Pancreas (tissue), 10 donors: ENCODE data around the gene ETHE1. TPM values are rescaled to one million over a fixed set of nuclear protein-coding genes. Genes with fewer than 3 reads are reported as not detected.

ENCODE experiments used
- ATAC-seq, 4 donors: fragments of 200-7000 bp; cut with Tn5 transposase; one replicate each; pipeline versions ENCODE4 v1.8.0 to v1.9.1; 2020; ENCODE audit warnings: mild to moderate bottlenecking in 4 of 4, moderate library complexity in 4 of 4
- DNase-seq, 6 donors: peaks; one replicate each; pipeline ENCODE4 v3.0.0-alpha.2; 2020
- FAIRE-seq: peaks from 2 replicates; lab custom pipeline; 2012; peaks lifted over from hg19 to GRCh38; lab: Jason Lieb, UNC
- H3K27ac ChIP-seq, 4 donors: fragments of 200-600 bp; sonication (generic); 1 replicate in 3 of 4; 2 replicates in 1 of 4; pipeline versions ENCODE4 v1.5.0 to v1.8.0; 2020
- H3K27me3 ChIP-seq, 4 donors: fragments of 200-600 bp; one replicate each; pipeline ENCODE4 v1.8.0; 2021
- H3K36me3 ChIP-seq, 3 donors: fragments of 200-600 bp; sonication (generic) in 1 of 3; one replicate each; pipeline versions ENCODE4 v1.5.0 to v1.8.0; 2020 to 2021
- H3K4me1 ChIP-seq, 3 donors: fragments of 200-600 bp; one replicate each; pipeline ENCODE4 v1.8.0; 2021
- H3K4me3 ChIP-seq, 4 donors: fragments of 200-600 bp; sonication (generic) in 2 of 4; one replicate each; pipeline versions ENCODE4 v1.5.0 to v1.8.0; 2020 to 2021
- H3K9me3 ChIP-seq, 4 donors: fragments of 200-600 bp; one replicate each; pipeline ENCODE4 v1.8.0; 2021
- WGBS, 2 donors: extraction: QIAGEN DNeasy Blood & Tissue Kit; methylation state at CpG; one replicate each; pipeline ENCODE4 v1.1.7; 2013; 5-methylcytosine and 5-hydroxymethylcytosine counted together
- intact Hi-C, 3 donors: fragments of 100-400 bp; cut with DNase I; formaldehyde crosslinking; loops; one replicate each; pipeline versions ENCODE4 v1.11.1 to v1.14.2; 2022
- polyA plus RNA-seq, 2 donors: library from polyadenylated mRNA; stranded (reverse); fragments of 200-250 nt; gene quantifications; one replicate each; pipeline ENCODE4 v1.2.3, GENCODE V29; 2013
- total RNA-seq, 6 donors: library from RNA; stranded (reverse); fragmentation: NEBNext Ultra II Directional in 4 of 6; extraction: Animal tissue kit (Norgen Biotek cat#: 25700) in 4 of 6; gene quantifications; one replicate each; pipeline versions ENCODE4 v1.2.1 to v1.2.4, GENCODE V29; 2021 to 2023
- TF ChIP-seq, protein P1 (sequence below), 4 donors: fragments of 200-600 bp; sonication (generic) in 3 of 4; IDR thresholded peaks; one replicate each; pipeline versions ENCODE4 v1.5.0 to v1.8.0; 2021; ENCODE audit warnings: antibody characterized with exemption in 4 of 4
- donor health status: healthy with polysubstance abuse.
- donor health status: DM: no; HTN: no; CAD: no; lungs with moderate emphysema.
- donor health status: DM: no; HTN: no; CAD: no.
- donor health status: control.
- donor health status: control.
- donor health status: Bipolar disorder and iron deficiency.
- donor health status: DM: yes; HTN: yes; CAD: no.
- donor health status: DM: no; HTN: no; CAD: no.
- donor health status: DM: no; HTN: no; CAD: no.
- donor health status: DM: yes; HTN: yes; CAD: no.

The ETHE1 gene
- total and polyA plus RNA-seq, 8 donors: 8.7 to 21.3 (median 15.9) TPM

DNA sequence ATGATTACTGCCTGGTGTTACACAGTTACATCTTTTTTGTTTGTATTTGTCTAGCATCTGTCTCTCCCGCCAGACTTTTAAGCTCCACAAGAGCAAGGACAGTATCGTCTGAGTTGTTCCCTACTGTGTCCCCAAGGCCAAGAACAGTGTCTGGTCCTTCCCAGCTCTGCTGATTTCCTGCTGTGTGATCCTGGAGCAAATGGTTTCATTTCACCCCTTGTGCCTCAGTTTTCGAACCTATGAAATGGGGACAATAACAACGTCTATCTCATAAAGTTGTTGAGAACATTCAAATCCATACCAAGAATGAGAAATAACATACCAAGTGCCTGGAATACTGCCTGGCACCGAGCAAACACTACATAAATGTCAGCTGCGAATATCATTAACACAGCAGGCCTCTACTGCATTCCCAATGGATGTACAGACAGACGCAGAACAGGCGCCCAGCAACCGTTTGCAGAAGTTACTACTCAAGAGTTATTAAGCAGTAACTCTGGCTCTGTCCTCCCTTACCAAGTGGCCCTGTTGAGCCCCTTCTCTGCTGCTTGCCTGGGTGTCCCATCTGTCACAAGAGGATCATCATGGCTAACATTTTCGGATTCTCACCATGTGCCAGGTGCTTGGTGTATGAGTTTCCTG, 36.9 kb upstream of the ETHE1 start:
- no peaks in the 10 kb centered on the region for H3K36me3 ChIP-seq
- no peak for ATAC-seq
- no peak for DNase-seq
- TF ChIP-seq, protein P1, sequence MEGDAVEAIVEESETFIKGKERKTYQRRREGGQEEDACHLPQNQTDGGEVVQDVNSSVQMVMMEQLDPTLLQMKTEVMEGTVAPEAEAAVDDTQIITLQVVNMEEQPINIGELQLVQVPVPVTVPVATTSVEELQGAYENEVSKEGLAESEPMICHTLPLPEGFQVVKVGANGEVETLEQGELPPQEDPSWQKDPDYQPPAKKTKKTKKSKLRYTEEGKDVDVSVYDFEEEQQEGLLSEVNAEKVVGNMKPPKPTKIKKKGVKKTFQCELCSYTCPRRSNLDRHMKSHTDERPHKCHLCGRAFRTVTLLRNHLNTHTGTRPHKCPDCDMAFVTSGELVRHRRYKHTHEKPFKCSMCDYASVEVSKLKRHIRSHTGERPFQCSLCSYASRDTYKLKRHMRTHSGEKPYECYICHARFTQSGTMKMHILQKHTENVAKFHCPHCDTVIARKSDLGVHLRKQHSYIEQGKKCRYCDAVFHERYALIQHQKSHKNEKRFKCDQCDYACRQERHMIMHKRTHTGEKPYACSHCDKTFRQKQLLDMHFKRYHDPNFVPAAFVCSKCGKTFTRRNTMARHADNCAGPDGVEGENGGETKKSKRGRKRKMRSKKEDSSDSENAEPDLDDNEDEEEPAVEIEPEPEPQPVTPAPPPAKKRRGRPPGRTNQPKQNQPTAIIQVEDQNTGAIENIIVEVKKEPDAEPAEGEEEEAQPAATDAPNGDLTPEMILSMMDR (IDR thresholded peaks at IDR 0.05): no peak
- no peak overlapping the region for H3K4me3 ChIP-seq
- intact Hi-C loops: no loop called here
- H3K27me3 ChIP-seq: no peaks in the 10 kb centered on the region
- no peak for FAIRE-seq
- no peak overlapping the region for H3K27ac ChIP-seq
- WGBS, 2 donors: 88 to 89% methylated on average over 10 of the region's 10 CpGs
- H3K4me1 ChIP-seq: no peaks in the 10 kb centered on the region
- H3K9me3 ChIP-seq: no peaks in the 10 kb centered on the region

- FAIRE-seq (no peak), ATAC-seq (peak in 3 of 4 donors; percentile 80 to 87 (median 86))
- 76 to 82% methylated on average over 14 of the region's 14 CpGs for WGBS, 2 donors
Measured at GRCh38 chr19:43562698-43563241, 35.8 kb upstream of the ETHE1 start.

DNA sequence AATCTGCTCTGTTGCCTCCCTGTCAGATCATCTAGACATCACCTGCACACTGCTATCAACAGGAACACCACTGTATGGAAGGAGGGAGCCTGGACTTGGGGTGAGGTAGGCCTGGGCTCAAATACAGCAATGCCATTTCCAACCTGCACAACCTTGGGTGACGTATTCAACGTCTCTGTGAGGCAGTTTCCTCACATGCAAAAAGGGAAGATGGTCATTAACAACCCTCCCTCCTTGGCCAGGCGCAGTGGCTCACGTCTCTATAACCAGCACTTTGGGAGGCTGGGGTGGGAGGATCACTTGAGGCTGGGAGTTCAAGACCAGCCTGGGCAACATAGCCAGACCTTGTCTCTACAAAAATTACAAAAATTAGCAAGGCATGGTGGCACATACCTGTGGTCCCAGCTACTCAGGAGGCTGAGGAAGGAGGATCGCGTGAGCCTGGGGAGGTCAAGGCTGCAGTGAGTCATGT, 35.3 kb upstream of the ETHE1 start:
- H3K27ac ChIP-seq: peak overlapping the region in 2 of 4 donors; percentile 11 to 42
- no peaks in the 10 kb centered on the region for H3K9me3 ChIP-seq
- H3K36me3 ChIP-seq: no peaks in the 10 kb centered on the region
- H3K4me1 ChIP-seq: no peaks in the 10 kb centered on the region
- WGBS, 2 donors: 93 to 96% methylated on average over 6 of the region's 6 CpGs
- ATAC-seq (peak in 1 of 4 donors; percentile 6), DNase-seq (no peak), FAIRE-seq (no peak)
- H3K27me3 ChIP-seq: no peaks in the 10 kb centered on the region
- no peak overlapping the region for H3K4me3 ChIP-seq
- intact Hi-C loops: no loop called here
- TF ChIP-seq, protein P1 (IDR thresholded peaks at IDR 0.05): no peak

More at GRCh38 chr19:43562698-43563241, 35.8 kb upstream of the ETHE1 start:
- Histone ChIP-seq H3K4me1 (no peaks in the 10 kb centered on the region), H3K36me3 (no peaks in the 10 kb centered on the region), H3K9me3 (no peaks in the 10 kb centered on the region), H3K27me3 (no peaks in the 10 kb centered on the region), H3K27ac (peak overlapping the region in 2 of 4 donors; percentile 39 to 42), H3K4me3 (no peak overlapping the region)
- intact Hi-C loops: no loop called here
- TF ChIP-seq, protein P1 (IDR thresholded peaks at IDR 0.05): no peak
- DNase-seq: peak in 3 of 6 donors; percentile 46 to 71 (median 66)

DNA sequence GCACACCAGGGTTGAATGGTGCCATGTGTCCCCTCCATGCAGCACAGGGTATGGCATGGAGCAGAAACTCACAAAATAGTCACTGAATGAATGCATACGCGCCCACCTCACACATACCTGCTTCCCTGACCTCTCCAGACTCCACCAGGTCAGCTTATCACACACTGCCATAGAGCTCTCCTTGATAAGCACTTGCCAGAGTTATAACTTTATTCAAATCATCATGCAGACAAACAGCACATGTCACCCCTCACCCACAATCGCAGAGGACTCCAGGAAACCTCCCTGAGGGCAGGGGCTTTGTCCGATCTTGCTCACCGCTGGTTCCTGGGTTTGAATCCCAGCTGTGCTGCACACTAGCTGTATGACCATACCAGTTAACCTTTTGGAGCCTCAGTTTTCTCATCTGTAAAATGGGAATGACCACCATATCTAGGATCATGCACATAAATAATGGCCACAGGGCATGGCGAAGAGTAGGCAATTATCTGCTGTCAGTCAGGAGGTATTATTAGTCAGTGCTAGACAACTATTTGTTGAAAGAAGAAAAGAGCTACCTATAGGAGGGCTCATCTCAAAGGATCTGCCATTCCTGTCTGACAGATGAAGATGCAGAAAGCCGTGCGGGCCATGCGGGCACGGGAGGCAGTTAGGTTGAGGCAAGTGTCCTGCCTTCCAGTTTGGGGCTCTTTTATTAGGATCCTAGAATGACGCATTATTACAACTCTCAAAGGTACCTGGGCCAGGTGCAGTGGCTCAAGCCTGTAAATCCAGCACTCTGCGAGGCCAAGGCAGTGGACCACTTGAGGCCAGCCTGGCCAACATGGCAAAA, 34.4 kb upstream of the ETHE1 start:
- WGBS, 2 donors: 91 to 92% methylated on average over 12 of the region's 12 CpGs
- DNase-seq: no peak
- no peaks in the 10 kb centered on the region for H3K9me3 ChIP-seq
- TF ChIP-seq, protein P1 (IDR thresholded peaks at IDR 0.05): no peak
- no peaks in the 10 kb centered on the region for H3K4me1 ChIP-seq
- H3K4me3 ChIP-seq: no peak overlapping the region
- H3K36me3 ChIP-seq: no peaks in the 10 kb centered on the region
- no peaks in the 10 kb centered on the region for H3K27me3 ChIP-seq
- intact Hi-C loops: no loop called here
- H3K27ac ChIP-seq: no peak overlapping the region
- no peak for ATAC-seq
- FAIRE-seq: no peak
